ENCODE data around the gene ACTR5. TPM values are rescaled to one million over a fixed set of nuclear protein-coding genes. Genes with fewer than 3 reads are reported as not detected.

The ACTR5 gene
- total and polyA plus RNA-seq, 2 donors from 2014 or later, result 5.8 to 8.4 TPM

DNA sequence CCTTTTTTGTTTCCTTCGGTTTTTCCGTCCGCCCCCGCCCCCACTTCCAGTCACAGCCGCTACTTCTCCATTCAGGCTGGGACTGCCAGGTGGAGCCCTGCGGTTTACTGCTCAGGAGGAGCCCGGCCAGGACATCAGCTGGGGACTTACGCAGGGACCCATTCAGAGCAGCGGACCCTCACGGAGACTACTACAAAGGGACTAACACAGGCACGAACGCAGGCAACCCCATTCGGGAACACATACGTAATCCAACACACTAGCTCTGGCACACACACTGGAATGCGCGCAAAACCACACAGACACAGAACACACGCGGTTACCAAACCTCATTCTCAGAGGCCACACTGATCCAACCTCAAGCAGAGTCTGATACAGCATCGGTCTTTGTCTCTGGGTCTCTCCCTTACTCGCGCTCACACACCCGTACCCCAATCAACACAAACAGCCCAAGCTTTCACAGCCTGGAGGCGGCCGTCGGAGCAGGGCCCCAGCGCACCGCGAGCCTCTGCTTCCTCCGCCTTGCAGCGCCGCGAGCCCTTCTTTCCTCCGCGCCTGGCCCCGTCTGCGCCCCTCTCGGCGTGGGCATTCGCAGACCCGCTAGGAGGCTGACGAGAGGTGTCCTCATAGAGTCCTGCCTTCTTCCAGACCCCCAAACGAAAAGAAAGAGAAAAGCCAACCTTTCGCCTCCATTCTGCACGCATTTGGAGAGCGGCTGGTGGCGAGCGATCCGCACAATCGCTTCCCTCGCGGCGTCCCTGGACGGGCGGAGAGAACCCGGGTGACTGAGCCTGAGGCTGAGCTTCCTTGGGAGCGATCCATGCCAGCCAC lies 25.0 kb upstream of the ACTR5 start:
- Histone ChIP-seq H3K9ac (ENCODE audit: low read length in 3 of 3) (peak overlapping the region in 1 of 3 donors; percentile 4), H3K4me3 (ENCODE audit: low read length in 3 of 3) (peak overlapping the region in 1 of 3 donors; percentile 44), H3K27ac (ENCODE audit: low read depth in 2 of 2, low read length in 2 of 2) (no peak overlapping the region), H3K36me3 (ENCODE audit: control insufficient read depth in 2 of 3, insufficient read depth in 3 of 3, low read length in 3 of 3) (no peaks in the 10 kb centered on the region), H3K27me3 (ENCODE audit: control insufficient read depth, insufficient read depth, low read length) (peaks cover 63% of the 10 kb centered on the region), H3K9me3 (ENCODE audit: control insufficient read depth in 2 of 3, insufficient read depth in 1 of 3, low read length in 3 of 3) (no peaks in the 10 kb centered on the region), H3K4me1 (ENCODE audit: control insufficient read depth in 2 of 3, insufficient read depth in 2 of 3, low read depth in 1 of 3, low read length in 3 of 3) (peaks cover 0 to 10% (median 0%) of the 10 kb centered on the region in 3 donors)
- intact Hi-C loops (cut with DNase I), result no loop called here
- FAIRE-seq (no peak), DNase-seq (peak in 4 of 5 donors; percentile 25 to 59 (median 42))
- no peak for TF ChIP-seq CTCF (IDR thresholded peaks at IDR 0.05; ENCODE audit: borderline replicate concordance, extremely low read depth, insufficient read depth)

GRCh38 chr20:38723848-38724625 lies 24.2 kb upstream of the ACTR5 start, which contains the start of gene SLC32A1:
SLC32A1 (plus strand) TSS chr20:38724486; CDS start chr20:38724725, 239 bp downstream.
- Histone ChIP-seq H3K4me1 (ENCODE audit: control insufficient read depth in 2 of 3, insufficient read depth in 2 of 3, low read depth in 1 of 3, low read length in 3 of 3) (peaks cover 0 to 10% (median 0%) of the 10 kb centered on the region in 3 donors), H3K27me3 (ENCODE audit: control insufficient read depth, insufficient read depth, low read length) (peaks cover 65% of the 10 kb centered on the region), H3K4me3 (ENCODE audit: low read length in 3 of 3) (no peak within 1 kb of the TSS), H3K9me3 (ENCODE audit: control insufficient read depth in 2 of 3, insufficient read depth in 1 of 3, low read length in 3 of 3) (no peaks in the 10 kb centered on the region), H3K36me3 (ENCODE audit: control insufficient read depth in 2 of 3, insufficient read depth in 3 of 3, low read length in 3 of 3) (no peaks in the 10 kb centered on the region), H3K27ac (ENCODE audit: low read depth in 2 of 2, low read length in 2 of 2) (no peak within 1 kb of the TSS), H3K9ac (ENCODE audit: low read length in 3 of 3) (no peak within 1 kb of the TSS)
- TF ChIP-seq CTCF (IDR thresholded peaks at IDR 0.05; ENCODE audit: borderline replicate concordance, extremely low read depth, insufficient read depth), result no peak
- FAIRE-seq (no peak), DNase-seq (peak in 4 of 5 donors; percentile 51 to 75 (median 64))
- intact Hi-C loops (cut with DNase I), result no loop called here

GRCh38 chr20:38724626-38725147 lies 23.6 kb upstream of the ACTR5 start:
- H3K4me3 ChIP-seq (ENCODE audit: low read length in 3 of 3), result no peak overlapping the region
- FAIRE-seq (no peak), DNase-seq (peak in 3 of 5 donors; percentile 12 to 68 (median 17))
- no peak for TF ChIP-seq CTCF (IDR thresholded peaks at IDR 0.05; ENCODE audit: borderline replicate concordance, extremely low read depth, insufficient read depth)
- no peaks in the 10 kb centered on the region for H3K9me3 ChIP-seq (ENCODE audit: control insufficient read depth in 2 of 3, insufficient read depth in 1 of 3, low read length in 3 of 3)
- intact Hi-C loops (cut with DNase I), result no loop called here
- H3K4me1 ChIP-seq (ENCODE audit: control insufficient read depth in 2 of 3, insufficient read depth in 2 of 3, low read depth in 1 of 3, low read length in 3 of 3), result peaks cover 0 to 10% (median 0%) of the 10 kb centered on the region in 3 donors
- H3K9ac ChIP-seq (ENCODE audit: low read length in 3 of 3), result no peak overlapping the region
- H3K27ac ChIP-seq (ENCODE audit: low read depth in 2 of 2, low read length in 2 of 2), result no peak overlapping the region
- H3K27me3 ChIP-seq (ENCODE audit: control insufficient read depth, insufficient read depth, low read length), result peaks cover 68% of the 10 kb centered on the region
- H3K36me3 ChIP-seq (ENCODE audit: control insufficient read depth in 2 of 3, insufficient read depth in 3 of 3, low read length in 3 of 3), result no peaks in the 10 kb centered on the region

All from kidney (tissue), 14 donors.